Medulla oblongata (tissue), 1 donor: ENCODE data around the gene VPS37D.
"Not testable (repeated sequence)": the region's sequence is repeated elsewhere in the genome, so short reads cannot be mapped to it uniquely, and the experiment has no call there.

ENCODE experiments used
- DNase-seq: peaks from one replicate; pipeline ENCODE4 v3.0.0-alpha.2; 2015; ENCODE audit errors: extremely low spot score

Gene VPS37D

DNA sequence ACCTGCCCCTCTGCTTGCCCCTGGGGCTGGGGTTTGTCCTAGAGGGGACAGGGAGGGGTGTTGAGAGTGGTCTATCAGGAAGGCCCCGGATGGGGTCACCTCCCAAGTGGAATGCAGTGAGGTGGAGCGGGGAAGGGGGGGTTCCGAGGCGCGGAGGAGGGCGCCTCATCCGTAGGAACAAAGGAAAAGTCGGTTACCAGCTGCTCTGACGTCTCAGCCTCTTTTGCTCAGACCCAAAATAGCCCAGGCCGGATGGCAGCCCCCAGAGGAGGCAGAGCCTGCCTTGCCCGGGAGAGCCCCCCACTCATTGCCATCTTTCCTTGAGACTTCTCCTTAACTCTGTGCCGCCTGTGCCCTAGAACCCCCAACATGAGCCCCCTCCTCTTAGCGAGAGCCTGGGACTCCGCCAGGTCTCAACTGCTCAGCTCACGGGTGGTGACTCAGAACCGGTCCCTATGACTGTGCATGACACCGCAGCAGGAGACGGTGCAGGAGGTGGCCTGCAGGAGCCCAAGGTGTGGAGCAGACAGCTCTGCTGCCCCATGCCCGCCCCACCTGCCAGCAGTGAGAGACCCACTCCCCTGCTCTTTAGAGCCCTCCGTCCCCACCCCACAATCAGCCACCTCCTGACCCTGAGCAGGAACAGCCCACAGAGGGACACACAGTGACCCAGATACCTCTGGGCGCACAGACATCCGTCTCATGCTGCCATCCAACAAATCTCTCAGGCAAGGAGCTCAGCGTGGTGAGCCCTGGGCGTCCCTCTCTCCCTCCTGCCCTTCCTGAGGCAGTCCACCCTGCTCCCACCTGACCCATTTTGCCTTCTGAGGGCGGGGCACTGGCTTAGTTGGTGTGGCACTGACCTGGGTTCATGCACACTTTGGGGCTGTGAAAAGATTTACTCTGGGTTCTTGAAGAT, 38.8 kb downstream of the VPS37D start:
- DNase-seq: no peak

DNA sequence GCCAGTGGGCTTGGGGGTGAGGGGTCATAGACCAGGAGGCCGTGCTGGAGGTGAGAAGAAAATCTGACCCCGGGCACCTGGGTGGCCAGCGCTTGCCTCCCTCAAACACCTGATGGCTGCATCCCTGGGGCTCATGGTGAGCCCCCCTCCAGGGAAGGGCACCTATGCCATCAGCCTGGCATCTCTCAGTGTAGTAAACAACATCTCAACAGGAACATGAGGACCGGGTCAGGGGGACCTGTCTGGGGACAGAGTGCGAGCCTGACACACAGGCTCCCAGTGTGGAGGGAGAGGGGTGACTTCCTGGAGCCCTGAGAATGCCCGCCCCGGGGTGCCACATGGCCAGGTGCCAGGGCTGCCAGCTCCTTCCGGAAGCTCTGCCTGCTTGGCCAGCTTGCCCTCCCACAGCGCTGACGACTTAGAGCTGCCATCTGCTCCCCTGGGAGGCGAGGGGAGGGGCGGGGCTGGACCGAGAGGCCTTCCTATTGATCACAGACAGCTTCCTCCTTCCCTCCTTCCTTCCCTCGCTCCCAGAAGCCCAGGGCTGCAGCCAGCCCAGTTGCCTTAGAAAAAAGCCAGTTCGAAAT, 39.5 kb downstream of the VPS37D start:
- no peak for DNase-seq

DNA sequence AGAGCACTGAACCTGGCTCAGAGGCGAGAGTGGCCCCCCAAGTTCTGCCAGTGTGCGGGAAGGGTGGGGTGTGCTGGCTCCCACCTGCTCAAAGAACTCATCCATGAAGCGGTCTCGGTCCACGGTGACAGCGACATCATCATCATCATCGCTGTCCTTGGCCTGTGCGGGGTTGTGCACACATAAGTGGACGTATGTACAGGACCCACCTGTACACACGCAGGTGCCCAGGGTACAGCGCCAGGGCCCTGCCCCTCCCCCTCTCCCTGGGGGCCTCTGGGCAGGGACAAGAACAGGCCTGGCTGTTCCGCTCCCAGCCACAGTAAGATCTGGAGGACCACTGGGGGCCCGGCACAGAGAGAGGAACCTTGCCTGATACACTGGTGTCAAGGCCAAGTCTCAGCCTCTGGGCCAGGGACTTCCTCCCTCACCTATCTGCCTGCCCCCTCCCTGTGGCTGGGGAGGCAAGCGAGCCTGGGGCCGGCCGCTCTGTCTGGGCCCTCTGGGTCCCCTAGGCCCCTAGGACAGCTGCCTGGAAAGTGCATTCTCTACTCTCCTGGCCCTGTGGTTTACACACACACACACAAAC, 41.4 kb downstream of the VPS37D start:
- no peak for DNase-seq

DNA sequence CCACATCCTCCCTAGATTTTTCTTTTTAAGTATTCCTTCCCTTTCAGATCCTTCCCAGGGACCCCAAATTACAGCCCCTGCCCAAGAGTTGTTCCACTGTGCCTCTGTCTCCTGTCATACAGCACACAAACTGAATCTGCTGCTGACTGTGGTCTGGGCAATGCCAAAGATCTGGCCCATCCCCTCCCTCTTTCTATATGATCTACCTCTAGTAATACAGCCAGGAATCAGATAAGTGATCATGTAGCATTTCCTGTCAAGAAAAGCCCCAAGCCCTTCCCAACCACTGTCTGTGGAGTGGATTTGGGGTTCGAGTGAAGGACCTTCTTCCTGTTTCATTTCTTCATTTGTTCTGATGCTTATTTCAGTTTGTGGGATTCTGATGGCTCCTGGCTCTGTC, 45.1 kb downstream of the VPS37D start:
- no peak for DNase-seq

DNA sequence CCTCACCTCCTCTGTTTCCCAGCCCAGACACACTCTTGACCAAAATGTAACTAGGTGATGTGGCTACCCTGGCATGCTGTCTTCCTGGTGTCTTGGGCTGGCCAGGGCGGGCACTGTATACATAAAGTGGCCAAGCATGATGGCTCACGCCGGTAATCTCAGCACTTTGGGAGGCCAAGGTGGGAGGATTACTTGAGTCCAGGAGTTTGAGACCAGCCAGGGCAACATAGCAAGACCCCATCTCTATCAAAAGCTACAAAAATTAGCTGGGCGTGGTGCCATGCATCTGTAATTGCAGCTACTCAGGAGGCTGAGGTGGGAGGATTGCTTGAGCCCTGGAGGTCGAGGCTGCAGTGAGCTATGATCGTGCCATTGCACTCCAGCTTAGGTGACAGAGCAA, 45.7 kb downstream of the VPS37D start:
- not testable (repeated sequence) for DNase-seq

DNA sequence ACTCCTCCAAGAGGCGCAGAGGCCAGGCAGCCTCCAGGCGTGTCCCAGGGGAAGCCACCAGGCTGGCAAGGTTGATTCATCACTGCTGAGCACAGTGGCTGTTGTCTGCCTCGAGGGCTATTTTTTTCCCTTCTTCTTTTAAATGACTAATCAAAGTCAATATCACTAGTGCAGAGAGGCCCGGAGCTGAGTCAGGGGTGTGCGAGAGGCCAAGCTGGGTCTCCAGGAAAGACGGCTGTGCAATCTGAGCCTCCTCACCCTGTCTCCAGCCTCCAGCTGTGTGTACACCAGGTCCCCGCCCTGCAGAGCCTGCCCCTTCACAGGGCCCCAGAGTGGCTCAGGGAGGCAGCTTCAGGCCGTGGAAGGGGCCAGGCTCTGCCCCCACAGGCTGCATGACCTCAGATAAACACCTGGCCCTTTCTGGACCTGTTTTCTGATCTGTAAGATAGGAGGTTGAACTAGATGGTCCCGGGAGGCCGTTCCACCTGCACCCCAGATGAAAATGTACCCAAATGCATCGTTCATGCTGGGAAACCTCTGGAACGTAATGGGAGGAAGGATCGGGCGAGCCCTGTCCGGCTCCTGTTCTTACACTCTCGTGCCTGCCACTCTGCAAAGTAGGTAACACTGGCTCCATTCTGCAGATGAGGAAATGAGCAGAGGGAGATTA, 48.2 kb downstream of the VPS37D start:
- no peak for DNase-seq

DNA sequence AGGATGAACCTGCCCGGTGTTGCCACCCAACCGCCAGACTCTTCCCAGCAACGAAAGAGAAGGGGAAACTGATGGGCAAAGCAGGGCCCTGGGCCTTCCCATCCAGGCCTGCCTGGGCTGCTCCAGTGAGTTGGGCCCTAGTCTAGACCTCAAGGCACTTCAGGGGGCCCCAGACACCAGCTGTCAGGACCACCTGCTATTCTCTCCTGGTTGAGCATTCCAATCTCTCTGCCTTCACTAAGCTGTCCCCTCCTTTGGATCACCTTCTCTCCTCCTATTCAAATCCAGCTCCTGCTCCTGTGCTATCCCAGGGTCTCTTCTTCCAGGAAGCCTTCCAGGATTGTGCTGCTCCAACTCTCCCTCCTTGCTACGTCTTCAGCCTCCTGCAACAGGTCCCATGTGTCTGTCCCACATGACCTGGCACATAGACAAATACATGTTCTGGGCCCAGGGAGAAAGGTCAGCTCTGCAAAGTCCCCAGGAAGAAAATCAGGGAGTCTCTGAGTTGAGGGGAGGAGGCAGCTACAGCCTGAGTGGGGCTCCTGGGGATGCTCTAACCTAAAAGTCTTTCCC, 48.8 kb downstream of the VPS37D start:
- no peak for DNase-seq

DNA sequence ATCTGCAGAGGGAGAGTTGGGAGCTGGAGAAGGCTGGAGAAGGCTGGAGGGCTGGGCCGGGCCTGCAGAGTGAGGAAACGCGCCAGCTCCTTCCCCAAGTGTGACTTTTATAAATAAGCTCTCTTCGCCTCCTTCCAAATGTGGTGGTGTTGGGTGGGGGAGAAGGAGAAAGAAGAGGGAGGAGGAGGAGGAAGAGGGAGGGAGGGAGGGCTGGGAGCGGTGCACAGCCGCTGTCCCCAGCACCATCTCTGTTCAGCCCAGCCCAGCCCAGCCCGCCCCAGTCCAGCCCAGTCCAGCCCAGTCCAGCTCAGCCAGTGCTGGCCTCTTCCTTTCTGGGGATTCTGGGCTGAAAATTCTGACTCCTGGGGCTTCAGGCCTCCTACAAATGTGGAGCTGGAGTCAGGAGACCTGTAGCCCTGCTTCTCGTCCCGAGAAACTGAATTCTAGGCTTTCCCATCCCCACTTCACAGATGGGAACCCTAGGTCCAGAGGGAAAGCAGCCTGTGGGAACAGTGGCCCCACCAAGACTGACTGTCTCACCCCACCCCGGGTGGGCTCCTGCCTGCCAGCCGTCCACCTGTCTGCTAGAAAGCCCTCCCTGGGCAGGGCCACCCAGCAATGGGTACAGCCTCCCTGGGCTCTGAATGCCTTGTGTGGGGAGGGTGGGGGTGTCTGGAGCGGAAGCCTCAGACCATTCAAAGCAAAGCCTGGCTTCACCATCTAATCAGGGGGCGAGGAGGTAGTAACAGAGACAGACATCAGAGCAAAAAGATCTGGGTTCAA, 49.6 kb downstream of the VPS37D start:
- no peak for DNase-seq

DNA sequence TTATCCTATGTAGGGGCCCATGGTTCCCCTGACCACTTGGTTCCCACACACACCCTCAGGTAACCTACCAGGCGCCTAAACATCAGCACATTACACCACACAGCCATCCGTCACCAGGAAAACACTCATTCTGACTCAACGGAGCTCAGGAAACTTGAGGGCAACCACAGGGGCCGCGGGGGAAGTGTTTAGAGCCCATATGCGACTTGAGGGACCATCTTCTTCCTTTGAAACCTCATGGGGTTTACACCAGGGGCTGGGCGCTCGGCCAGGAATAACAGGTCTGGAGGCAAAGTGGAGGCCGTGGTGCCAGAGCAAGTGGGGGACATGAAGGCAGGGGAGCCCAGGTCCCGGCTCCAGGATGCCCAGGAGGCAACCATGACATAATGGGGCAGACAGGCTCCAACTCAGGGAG, 50.4 kb downstream of the VPS37D start:
- no peak for DNase-seq

DNA sequence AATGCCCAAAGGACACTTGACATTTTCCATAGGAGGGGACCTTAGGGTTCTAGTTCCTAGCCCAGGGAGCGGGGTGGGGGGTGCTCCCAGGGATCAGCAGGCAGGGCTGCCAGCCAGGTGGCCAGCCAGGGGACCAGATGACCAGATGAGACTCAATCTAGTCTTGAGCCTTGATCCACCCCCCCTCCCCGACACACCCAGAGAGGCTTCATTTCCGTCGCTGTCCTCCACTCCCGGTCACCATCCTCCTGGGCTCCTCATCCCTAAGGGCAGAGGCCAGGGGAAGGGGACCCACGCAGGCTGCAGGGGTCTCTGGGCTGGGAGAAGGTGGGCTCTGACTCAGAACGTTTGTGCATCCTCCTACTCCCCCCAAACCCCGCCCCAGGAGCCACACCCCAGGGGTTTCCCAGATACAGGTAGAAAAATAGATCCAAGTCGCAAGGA, 50.8 kb downstream of the VPS37D start:
- no peak for DNase-seq

DNA sequence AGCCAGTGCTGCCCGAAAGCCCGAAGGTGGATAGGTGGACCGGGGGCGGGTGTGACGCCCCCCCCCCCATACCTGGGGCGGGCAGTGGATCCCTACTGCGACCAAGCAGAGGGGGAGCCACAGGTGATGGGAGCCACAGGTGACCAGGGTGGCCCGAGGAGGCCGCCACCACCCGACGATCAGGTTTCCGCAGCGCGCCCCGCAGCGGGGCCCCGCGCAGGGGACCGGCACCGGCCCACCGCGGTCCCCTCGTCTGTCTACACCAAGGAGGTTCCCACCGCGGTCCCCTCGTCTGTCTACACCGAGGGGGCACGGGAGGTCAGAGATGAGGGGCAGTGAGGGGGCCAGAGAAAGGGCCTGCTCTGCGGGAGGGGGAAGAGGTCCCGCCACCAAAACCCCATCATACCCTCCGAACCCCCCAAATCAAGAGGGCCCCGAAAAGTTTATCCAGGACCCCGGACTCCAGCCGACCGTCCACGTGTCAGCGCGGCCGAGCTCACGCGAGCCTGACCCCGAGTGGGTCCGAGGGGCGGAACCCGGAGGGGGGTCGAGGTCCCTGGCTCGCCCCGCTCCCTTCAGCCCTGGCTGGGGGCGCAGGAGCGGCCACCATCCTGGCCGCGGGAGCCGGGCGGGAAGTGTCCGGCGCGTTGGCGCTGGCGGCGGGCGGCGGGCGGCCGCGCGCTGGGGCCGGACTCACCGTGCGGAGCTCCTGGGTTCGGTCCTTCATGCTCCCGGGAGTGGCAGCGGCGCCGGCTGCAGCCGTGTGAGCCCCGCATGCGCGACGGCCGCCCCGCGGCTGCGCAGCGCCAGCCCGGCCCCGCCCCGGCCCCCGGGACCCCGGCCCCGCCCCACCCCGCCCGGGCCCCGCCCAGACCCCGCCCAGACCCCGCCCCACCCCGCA, 51.5 kb downstream of the VPS37D start, which contains the start of gene STX1A:
TSS of gene STX1A (minus strand) at position 765 of the 901 bp plus-strand sequence. CDS start at position 727, 38 bp downstream.
- DNase-seq: peak; percentile 52

DNA sequence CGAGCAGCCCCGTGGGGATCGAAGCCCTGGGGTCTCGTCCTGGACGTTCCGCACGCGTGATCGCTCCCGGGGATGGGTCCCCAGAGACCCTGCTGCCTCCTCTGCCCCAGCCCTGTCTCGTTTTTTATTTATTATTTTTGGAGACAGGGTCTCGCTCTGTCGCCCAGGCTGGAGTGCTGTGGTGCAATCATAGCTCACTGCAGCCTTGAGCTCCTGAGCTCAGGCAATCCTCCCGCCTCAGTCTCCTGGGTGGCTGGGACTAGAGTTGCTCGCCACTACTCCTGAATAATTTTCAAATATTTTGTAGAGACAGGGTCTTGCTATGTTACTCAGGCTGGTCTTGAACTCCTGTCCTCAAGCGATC, 52.2 kb downstream of the VPS37D start:
- no peak for DNase-seq

DNA sequence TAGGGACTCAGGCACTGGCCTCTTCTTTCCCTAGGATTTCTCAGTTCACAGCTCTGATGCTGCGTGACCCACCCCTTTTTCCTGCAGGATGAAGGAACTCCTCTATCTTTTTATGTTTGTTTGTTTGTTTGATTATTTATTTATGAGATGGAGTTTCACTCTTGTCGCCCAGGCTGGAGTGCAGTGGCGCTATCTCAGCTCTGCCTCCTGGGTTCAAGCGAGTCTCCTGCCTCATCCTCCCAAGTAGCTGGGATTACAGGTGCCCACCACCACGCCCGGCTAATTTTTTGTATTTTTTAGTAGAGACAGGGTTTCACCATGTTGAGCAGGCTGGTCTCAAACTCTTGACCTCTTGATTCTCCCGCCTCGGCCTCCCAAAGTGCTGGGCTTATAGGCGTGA, 52.8 kb downstream of the VPS37D start:
- not testable (repeated sequence) for DNase-seq

DNA sequence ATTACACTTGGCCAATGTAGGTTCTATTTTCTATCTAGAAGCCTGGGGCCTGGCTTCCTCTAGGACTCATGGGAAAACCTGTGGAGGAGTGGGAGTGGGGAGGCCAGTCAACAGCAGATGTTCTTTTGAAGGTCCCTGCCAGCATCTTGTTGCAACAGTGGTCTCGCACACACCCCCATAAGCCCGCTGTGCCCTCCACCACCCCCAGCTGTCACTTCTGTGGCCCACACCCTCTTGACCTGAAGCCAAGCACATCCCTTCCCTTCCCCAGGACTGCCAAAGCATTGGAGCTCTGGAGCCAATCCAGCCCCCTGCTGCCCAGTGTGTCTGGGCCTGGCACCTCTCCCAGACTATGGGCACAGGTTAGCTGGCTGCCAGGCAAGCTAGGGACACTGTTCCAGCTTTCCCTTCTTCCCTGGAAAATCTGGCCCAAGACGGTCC, 53.8 kb downstream of the VPS37D start:
- peak; percentile 83 for DNase-seq
